Suprapubic skin (tissue), 4 donors: ENCODE results near the gene TRIO.

ENCODE experiments used
- EP300 ChIP-seq: sonication (generic); formaldehyde crosslinking; IDR thresholded peaks from one replicate; pipeline ENCODE4 v1.6.1; 2017; ENCODE audit warnings: antibody characterized with exemption
- POLR2A ChIP-seq, 2 donors: fragments of 450-650 bp; IDR thresholded peaks; one replicate each; pipeline ENCODE4 v1.6.1; 2017; ENCODE audit warnings: antibody characterized with exemption in 2 of 2, mild to moderate bottlenecking in 2 of 2, moderate library complexity in 2 of 2
- POLR2AphosphoS5 ChIP-seq, 3 donors: sonication (generic); formaldehyde crosslinking; IDR thresholded peaks; one replicate each; pipeline ENCODE4 v1.6.1; 2017; ENCODE audit warnings: antibody characterized with exemption in 3 of 3
- TF ChIP-seq, protein P1 (sequence below), 2 donors: fragments of 200-600 bp in 1 of 2; fragments of 450-650 bp in 1 of 2; sonication (generic) in 1 of 2; IDR thresholded peaks; one replicate each; pipeline ENCODE4 v1.5.1; 2016 to 2019; ENCODE audit warnings: antibody characterized with exemption in 2 of 2, mild to moderate bottlenecking in 1 of 2, moderate library complexity in 1 of 2

DNA sequence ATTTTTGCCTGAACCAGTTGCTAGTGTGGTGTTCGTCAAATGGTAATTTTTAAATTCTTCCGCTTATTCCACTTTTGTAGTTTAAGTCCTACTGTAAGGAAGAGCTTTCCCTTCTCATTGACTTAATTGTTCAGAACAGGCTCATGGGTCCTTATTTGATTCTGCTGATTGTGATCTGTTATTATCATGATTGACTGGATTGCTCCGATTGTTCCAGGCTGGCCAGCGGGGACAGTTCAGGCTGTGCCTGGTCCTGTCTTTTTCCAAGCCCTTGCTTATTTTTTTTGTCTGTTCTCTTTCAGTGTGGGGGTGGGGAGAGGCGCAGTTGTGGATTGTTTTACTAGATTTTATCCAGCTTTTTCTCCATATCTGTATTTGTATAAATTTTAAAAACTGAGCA, 52.4 kb downstream of the TRIO start:
- TF ChIP-seq, protein P1, sequence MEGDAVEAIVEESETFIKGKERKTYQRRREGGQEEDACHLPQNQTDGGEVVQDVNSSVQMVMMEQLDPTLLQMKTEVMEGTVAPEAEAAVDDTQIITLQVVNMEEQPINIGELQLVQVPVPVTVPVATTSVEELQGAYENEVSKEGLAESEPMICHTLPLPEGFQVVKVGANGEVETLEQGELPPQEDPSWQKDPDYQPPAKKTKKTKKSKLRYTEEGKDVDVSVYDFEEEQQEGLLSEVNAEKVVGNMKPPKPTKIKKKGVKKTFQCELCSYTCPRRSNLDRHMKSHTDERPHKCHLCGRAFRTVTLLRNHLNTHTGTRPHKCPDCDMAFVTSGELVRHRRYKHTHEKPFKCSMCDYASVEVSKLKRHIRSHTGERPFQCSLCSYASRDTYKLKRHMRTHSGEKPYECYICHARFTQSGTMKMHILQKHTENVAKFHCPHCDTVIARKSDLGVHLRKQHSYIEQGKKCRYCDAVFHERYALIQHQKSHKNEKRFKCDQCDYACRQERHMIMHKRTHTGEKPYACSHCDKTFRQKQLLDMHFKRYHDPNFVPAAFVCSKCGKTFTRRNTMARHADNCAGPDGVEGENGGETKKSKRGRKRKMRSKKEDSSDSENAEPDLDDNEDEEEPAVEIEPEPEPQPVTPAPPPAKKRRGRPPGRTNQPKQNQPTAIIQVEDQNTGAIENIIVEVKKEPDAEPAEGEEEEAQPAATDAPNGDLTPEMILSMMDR (IDR thresholded peaks at IDR 0.05), result no peak
- TF ChIP-seq POLR2AphosphoS5 (IDR thresholded peaks at IDR 0.05) (no peak), POLR2A (IDR thresholded peaks at IDR 0.05) (no peak), EP300 (no peak)
